GM21619 (cell line): ENCODE results near the gene FAM120B.

ENCODE experiments used
- ATAC-seq: cut with Tn5 transposase; IDR thresholded peaks from one replicate; pipeline ENCODE4 v1.9.1; 2021; ENCODE audit not compliant: unreplicated experiment

FAM120B gene

GRCh38 chr6:170453586-170454511, 147.3 kb downstream of the FAM120B start:
- ATAC-seq, result no peak

GRCh38 chr6:170454512-170455285, 148.1 kb downstream of the FAM120B start:
- ATAC-seq, result no peak

DNA sequence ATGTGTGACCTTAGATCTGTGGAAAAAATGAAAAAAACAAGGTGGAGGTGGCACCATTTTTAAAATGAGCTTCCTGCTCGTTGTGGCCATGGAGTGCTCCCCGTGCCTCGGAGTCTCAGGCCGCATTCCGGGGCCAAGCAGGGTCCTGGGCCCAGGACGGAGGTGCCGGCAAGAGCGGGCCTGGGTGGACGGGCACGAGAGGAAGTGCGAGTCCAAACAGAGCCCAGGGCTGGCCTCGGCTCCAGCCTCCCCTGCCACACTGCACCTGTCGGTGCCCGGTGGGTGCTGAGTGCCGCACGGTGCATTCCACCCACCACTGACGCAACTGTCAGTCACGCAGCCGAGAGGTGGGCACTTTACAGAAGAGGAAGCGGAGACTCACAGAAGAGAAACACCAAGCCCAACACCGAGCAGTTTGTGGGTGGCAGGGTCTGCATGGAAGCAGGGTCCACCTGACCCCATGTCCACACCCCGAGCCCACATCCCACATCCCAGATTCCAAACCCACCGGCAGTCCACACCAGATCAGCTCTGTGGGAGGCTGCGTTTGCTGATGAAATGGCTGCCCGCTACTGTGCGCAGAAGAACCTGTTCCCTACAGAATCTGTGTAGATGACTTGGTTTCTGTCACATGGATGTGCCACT, 148.9 kb downstream of the FAM120B start:
- no peak for ATAC-seq

DNA sequence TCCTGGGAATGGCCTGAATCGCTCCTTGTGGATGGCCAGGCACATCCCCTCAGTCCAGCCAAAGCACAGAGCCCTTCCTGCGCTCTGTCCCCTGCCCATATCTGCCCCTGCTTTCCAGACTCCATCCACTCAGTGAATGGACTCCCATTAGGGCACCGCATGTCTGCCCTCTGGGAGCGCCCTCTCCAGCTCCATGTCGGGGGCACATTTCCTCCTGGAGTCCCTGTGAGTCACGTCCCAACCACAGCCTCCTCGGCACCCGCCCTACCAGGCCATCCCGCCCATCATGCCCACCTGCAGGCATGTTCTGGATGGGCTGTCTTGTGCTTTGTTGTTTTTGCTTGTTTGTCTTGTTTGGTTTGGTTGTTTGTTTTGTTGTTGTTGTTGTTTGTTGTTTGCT, 149.8 kb downstream of the FAM120B start:
- ATAC-seq, result no peak
